CD14-positive monocyte (primary cell): ENCODE results near the gene TTLL11. TPM values are rescaled to one million over a fixed set of nuclear protein-coding genes. Genes with fewer than 3 reads are reported as not detected.

Source experiments
- DNase-seq, 3 donors: peaks; one replicate each; pipeline ENCODE4 v3.0.0-alpha.2; 2011 to 2022
- H2AFZ ChIP-seq: 2 replicates; pipeline ENCODE4 v1.6.0; 2012; ENCODE audit warnings: mild to moderate bottlenecking, low read depth, low read length, inconsistent platforms; ENCODE audit not compliant: insufficient read depth, poor library complexity, severe bottlenecking
- H3K27ac ChIP-seq, 2 donors: 1 replicate in 1 of 2; 2 replicates in 1 of 2; pipeline ENCODE4 v1.5.1; 2012 to 2013; ENCODE audit warnings: low read length in 2 of 2, control low read depth in 1 of 2, inconsistent platforms in 1 of 2, low read depth in 1 of 2, mild to moderate bottlenecking in 1 of 2
- H3K27me3 ChIP-seq, 2 donors: one replicate each; pipeline versions ENCODE4 v1.6.0 to v1.6.1; 2011 to 2013; ENCODE audit warnings: low read length in 2 of 2; ENCODE audit not compliant: control insufficient read depth in 2 of 2, insufficient read depth in 2 of 2
- H3K36me3 ChIP-seq, 2 donors: replicated peaks in 1 of 2; 1 replicate in 1 of 2; 2 replicates in 1 of 2; pipeline versions ENCODE4 v1.5.1 to v1.6.1; 2012 to 2013; ENCODE audit warnings: low read length in 2 of 2, control low read depth in 1 of 2, inconsistent platforms in 1 of 2, mild to moderate bottlenecking in 1 of 2; ENCODE audit not compliant: insufficient read depth in 2 of 2, control insufficient read depth in 1 of 2
- H3K4me1 ChIP-seq, 2 donors: 1 replicate in 1 of 2; 2 replicates in 1 of 2; pipeline versions ENCODE4 v1.5.1 to v1.6.1; 2012 to 2013; ENCODE audit warnings: low read length in 2 of 2, control low read depth in 1 of 2, inconsistent platforms in 1 of 2, mild to moderate bottlenecking in 1 of 2, moderate library complexity in 1 of 2; ENCODE audit not compliant: insufficient read depth in 2 of 2, control insufficient read depth in 1 of 2
- H3K4me2 ChIP-seq: replicated peaks from 2 replicates; pipeline ENCODE3; 2012; ENCODE audit warnings: low read length, moderate library complexity, mild to moderate bottlenecking; ENCODE audit not compliant: poor library complexity, severe bottlenecking; ENCODE audit errors: extremely low read depth
- H3K4me3 ChIP-seq, 3 experiments: fragments of 200-600 bp in 1 of 3; sonication (generic) in 1 of 3; replicated peaks in 1 of 3; 1 replicate in 2 of 3; 2 replicates in 1 of 3; pipeline ENCODE4 v1.5.1; 2011 to 2013; ENCODE audit warnings: low read length in 3 of 3, mild to moderate bottlenecking in 3 of 3, control low read depth in 2 of 3, low read depth in 2 of 3, inconsistent platforms in 1 of 3, moderate library complexity in 1 of 3
- H3K79me2 ChIP-seq: 2 replicates; pipeline ENCODE4 v1.6.0; 2012; ENCODE audit warnings: mild to moderate bottlenecking, control low read depth, inconsistent platforms, low read length, moderate library complexity; ENCODE audit not compliant: insufficient read depth
- H3K9ac ChIP-seq: 2 replicates; pipeline ENCODE4 v1.6.0; 2017; ENCODE audit warnings: low read length, mild to moderate bottlenecking; ENCODE audit not compliant: insufficient read depth, poor library complexity, severe bottlenecking
- H3K9me3 ChIP-seq, 2 donors: replicated peaks in 1 of 2; 1 replicate in 1 of 2; 2 replicates in 1 of 2; pipeline versions ENCODE4 v1.5.1 to v1.6.1; 2012 to 2013; ENCODE audit warnings: low read length in 2 of 2, control low read depth in 1 of 2; ENCODE audit not compliant: control insufficient read depth in 1 of 2, insufficient read depth in 1 of 2
- H4K20me1 ChIP-seq: 2 replicates; pipeline ENCODE4 v1.6.0; 2012; ENCODE audit warnings: mild to moderate bottlenecking, low read length, control low read depth, moderate library complexity; ENCODE audit not compliant: insufficient read depth
- H3K27ac Mint-ChIP-seq, 7 donors: one replicate each; pipeline ENCODE4 v1.8.0; 2020; ENCODE audit warnings: mild to moderate bottlenecking in 7 of 7, mixed read lengths in 7 of 7, moderate library complexity in 6 of 7, inconsistent platforms in 2 of 7
- H3K27me3 Mint-ChIP-seq, 3 donors: one replicate each; pipeline ENCODE4 v1.8.0; 2021 to 2022; ENCODE audit warnings: low read depth in 3 of 3, mild to moderate bottlenecking in 3 of 3, mixed read lengths in 3 of 3, moderate library complexity in 3 of 3, inconsistent platforms in 1 of 3
- H3K36me3 Mint-ChIP-seq, 2 donors: one replicate each; pipeline ENCODE4 v1.8.0; 2020; ENCODE audit warnings: mixed read lengths in 2 of 2, inconsistent platforms in 1 of 2, mild to moderate bottlenecking in 1 of 2
- H3K4me1 Mint-ChIP-seq: one replicate; pipeline ENCODE4 v1.8.0; 2020; ENCODE audit warnings: mild to moderate bottlenecking, mixed read lengths
- H3K4me3 Mint-ChIP-seq, 2 donors: one replicate each; pipeline ENCODE4 v1.8.0; 2020; ENCODE audit warnings: mild to moderate bottlenecking in 2 of 2, mixed read lengths in 2 of 2, moderate library complexity in 1 of 2
- H3K9me3 Mint-ChIP-seq, 7 donors: one replicate each; pipeline ENCODE4 v1.8.0; 2020 to 2022; ENCODE audit warnings: mixed read lengths in 7 of 7, mild to moderate bottlenecking in 6 of 7, moderate library complexity in 6 of 7, inconsistent platforms in 2 of 7
- WGBS: methylation state at CpG from one replicate; pipeline ENCODE4 v1.1.5; 2013; ENCODE audit warnings: missing lambda C conversion rate; ENCODE audit not compliant: insufficient coverage; 5-methylcytosine and 5-hydroxymethylcytosine counted together
- intact Hi-C, 2 donors: fragments of 100-400 bp; cut with micrococcal nuclease; formaldehyde crosslinking; loops; one replicate each; pipeline versions ENCODE4 v1.15.0 to v1.15.1; 2023
- polyA plus RNA-seq, 3 donors: library from polyadenylated mRNA; depleted of rRNA in 1 of 3; unstranded in 2 of 3; stranded (reverse) in 1 of 3; fragments of 300-500 nt in 2 of 3; fragments of >200 nt in 1 of 3; fragmentation: Illumina TruSeq in 2 of 3; gene quantifications; 1 replicate in 2 of 3; 2 replicates in 1 of 3; pipeline ENCODE4 v1.2.3, GENCODE V29; 2012 to 2021
- TF ChIP-seq, protein P1 (sequence below): fragments of 200-600 bp; IDR thresholded peaks from one replicate; pipeline ENCODE4 v1.8.0; 2022; ENCODE audit warnings: antibody characterized with exemption, mild to moderate bottlenecking

Gene TTLL11
- polyA plus RNA-seq, 3 donors, result 2.9 to 3.5 (median 3.1) TPM

DNA sequence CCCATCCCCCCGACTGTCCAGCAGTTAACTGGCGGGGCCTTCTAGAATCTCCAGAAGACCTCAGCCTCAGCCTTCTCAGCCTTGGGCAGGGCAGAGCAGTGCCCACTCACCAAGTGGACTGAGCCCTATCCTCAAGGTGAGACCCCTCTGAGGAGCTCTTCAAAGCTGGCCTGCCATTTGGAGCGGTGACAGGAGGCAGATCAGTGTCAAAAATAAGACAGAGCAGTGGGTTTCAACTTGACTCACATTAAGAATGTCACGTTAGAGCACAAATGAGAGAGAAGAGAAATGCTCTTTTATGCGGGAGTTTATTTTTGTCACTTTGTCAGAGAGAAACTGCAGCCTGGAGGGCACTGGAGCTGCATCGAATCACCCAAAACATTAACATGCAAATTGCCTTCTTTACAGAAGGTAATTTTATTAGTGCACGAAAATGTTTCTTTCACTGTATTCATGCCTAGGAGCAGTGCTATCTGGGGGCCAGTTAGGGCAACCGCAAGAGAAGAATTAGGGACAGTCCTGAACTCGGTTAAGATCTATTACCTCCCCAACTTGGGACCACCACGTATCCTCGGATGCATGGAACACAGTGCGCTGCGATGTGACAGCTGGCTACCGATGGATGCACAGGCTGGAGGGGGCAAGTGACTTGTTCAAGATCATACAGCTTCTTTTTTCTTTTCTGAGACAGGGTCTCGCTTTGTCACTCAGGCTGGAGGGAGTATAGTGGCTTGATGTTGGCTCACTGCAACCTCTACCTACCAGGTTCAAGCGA is 253.2 kb downstream of the TTLL11 start:
- no peaks in the 10 kb centered on the region for H3K79me2 ChIP-seq
- H3K9me3 Mint-ChIP-seq, result peaks cover 0 to 6% (median 2%) of the 10 kb centered on the region in 7 donors
- H3K4me1 ChIP-seq, result no peaks in the 10 kb centered on the region
- no peak overlapping the region for H2AFZ ChIP-seq
- TF ChIP-seq, protein P1, sequence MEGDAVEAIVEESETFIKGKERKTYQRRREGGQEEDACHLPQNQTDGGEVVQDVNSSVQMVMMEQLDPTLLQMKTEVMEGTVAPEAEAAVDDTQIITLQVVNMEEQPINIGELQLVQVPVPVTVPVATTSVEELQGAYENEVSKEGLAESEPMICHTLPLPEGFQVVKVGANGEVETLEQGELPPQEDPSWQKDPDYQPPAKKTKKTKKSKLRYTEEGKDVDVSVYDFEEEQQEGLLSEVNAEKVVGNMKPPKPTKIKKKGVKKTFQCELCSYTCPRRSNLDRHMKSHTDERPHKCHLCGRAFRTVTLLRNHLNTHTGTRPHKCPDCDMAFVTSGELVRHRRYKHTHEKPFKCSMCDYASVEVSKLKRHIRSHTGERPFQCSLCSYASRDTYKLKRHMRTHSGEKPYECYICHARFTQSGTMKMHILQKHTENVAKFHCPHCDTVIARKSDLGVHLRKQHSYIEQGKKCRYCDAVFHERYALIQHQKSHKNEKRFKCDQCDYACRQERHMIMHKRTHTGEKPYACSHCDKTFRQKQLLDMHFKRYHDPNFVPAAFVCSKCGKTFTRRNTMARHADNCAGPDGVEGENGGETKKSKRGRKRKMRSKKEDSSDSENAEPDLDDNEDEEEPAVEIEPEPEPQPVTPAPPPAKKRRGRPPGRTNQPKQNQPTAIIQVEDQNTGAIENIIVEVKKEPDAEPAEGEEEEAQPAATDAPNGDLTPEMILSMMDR, result no peak
- DNase-seq, result no peak
- no peaks in the 10 kb centered on the region for H3K27me3 ChIP-seq
- no peak overlapping the region for H3K27ac ChIP-seq
- H3K27me3 Mint-ChIP-seq, result no peaks in the 10 kb centered on the region
- H3K4me3 ChIP-seq, result no peak overlapping the region
- H3K4me2 ChIP-seq, result no peak overlapping the region
- no peak overlapping the region for H3K4me3 Mint-ChIP-seq
- no peaks in the 10 kb centered on the region for H3K36me3 ChIP-seq
- no peak overlapping the region for H3K9ac ChIP-seq
- H3K27ac Mint-ChIP-seq, result no peak overlapping the region
- WGBS, result 93% methylated on average over 10 of the region's 16 CpGs
- no peaks in the 10 kb centered on the region for H4K20me1 ChIP-seq
- no peaks in the 10 kb centered on the region for H3K36me3 Mint-ChIP-seq
- H3K4me1 Mint-ChIP-seq, result no peaks in the 10 kb centered on the region
- H3K9me3 ChIP-seq, result no peaks in the 10 kb centered on the region
- intact Hi-C loops, result no loop called here

DNA sequence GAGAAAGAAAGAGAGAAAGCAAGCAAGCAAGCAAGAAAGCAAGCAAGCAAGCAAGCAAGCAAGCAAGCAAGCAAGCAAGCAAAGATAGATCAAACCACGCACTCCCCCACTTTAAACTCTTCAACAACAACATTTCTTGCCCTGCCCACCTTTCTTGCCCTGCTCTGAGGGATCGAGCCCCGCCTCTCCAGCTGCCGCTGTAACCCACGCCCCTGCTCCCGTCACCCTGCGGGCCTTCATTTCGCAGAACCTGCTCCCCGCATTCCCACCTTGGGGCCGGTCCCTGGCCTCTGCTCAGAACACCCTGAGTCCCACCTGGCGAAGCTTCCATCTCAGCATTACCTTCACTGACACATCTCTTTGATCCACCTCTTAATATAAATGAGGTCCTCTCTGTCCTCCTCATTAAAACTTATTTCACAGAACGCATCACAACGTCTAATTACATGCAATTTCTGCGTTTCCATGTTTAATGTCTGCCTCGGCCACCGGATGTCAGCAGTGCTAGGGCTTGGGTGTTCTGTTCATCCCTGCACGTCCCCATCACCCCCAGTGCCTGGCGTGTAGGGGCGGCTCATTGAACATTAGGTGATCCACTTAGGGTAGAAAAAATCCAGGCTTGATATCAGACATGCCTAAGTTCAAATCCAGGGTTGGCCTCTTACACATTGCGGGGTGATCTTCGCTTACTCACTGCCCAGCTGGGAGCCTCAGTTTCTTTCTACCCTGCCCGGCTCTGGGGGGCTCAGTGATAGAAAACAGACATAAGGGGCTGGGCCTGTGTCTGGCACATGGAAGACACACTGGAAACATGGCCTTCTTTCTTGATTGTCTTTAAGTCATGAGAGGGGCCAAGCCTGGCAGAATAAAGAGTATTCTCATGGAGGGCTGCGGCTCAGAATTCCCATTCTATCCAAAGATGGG is 254.1 kb downstream of the TTLL11 start:
- H3K27ac Mint-ChIP-seq, result no peak overlapping the region
- WGBS, result 94% methylated on average over 22 of the region's 23 CpGs
- intact Hi-C loops, result no loop called here
- Histone ChIP-seq H3K27me3 (no peaks in the 10 kb centered on the region), H3K4me3 (no peak overlapping the region), H3K36me3 (no peaks in the 10 kb centered on the region), H3K4me1 (no peaks in the 10 kb centered on the region), H3K9me3 (no peaks in the 10 kb centered on the region), H3K27ac (no peak overlapping the region), H4K20me1 (no peaks in the 10 kb centered on the region), H3K9ac (no peak overlapping the region), H3K79me2 (no peaks in the 10 kb centered on the region), H2AFZ (no peak overlapping the region), H3K4me2 (no peak overlapping the region)
- no peaks in the 10 kb centered on the region for H3K4me1 Mint-ChIP-seq
- no peak overlapping the region for H3K4me3 Mint-ChIP-seq
- no peaks in the 10 kb centered on the region for H3K27me3 Mint-ChIP-seq
- no peak for DNase-seq
- H3K9me3 Mint-ChIP-seq, result peaks cover 0 to 2% (median 0%) of the 10 kb centered on the region in 7 donors
- H3K36me3 Mint-ChIP-seq, result no peaks in the 10 kb centered on the region
- TF ChIP-seq, protein P1, result no peak
